Stimulated activated CD8-positive, alpha-beta memory T cell treated with anti-CD3 and anti-CD28 coated beads, Interleukin-12 subunit alpha, Interleukin-12 subunit beta, amount 100 ng/mL, for 1 hour (primary cell): Measurements from ENCODE around the gene SV2B.
"Not testable (repeated sequence)": the region's sequence is repeated elsewhere in the genome, so short reads cannot be mapped to it uniquely, and the experiment has no call there.

Source experiments
- DNase-seq: peaks from one replicate; pipeline ENCODE4 v3.0.0-alpha.2; 2020; ENCODE audit warnings: low read depth

The SV2B gene

GRCh38 chr15:91318516-91318915, 218.5 kb downstream of the SV2B start:
- no peak for DNase-seq

DNA sequence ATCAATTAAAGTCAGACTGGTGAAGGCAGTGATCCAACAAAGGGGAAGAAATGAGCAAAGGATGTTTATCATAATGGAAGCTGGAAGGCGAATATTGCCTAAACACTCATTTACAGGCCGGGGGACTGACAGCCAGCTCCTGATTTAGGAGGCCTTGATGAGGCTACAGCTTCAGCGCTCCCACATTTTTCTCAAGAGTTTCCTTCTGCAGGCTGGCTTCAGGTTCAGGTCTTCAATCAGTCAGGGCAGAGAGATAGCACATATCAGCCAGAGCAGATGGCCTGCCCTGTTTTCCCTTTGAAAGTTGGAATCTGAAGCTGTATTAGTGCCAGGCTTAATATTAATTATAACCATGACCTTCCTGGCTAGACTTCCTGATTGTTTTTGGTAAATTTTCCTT, 218.9 kb downstream of the SV2B start:
- DNase-seq = no peak

DNA sequence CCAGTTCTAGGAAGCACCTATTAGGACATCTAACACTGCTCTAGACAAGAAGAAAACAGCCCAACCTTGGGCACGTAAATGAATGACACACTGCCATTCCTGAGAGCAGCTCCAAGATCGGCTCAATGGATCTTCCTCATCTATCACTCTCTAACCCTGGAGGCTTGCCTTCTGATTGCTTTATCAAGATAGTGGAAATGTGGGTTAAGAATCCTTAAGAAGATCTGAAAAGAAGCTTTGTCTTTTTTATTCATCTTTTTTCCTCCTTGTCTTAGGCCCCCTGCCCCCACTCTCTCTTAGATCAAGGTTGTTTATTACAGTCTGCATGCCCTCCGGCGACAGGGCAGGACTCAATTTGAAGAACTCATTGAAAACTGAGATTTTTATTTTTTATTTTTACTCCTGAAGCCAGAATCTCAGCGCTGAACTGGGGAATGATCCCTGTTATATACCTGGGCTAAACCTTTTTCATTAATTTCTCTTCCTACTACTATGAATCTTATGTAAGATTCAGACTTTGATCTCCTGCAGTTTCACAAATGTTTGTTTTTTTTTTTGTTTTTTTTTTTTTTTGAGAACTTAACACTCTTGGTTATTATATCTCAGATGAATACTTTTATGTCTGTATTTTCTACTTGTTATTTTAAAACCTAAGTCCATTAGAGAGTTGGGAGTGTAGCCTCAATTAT, 219.5 kb downstream of the SV2B start:
- DNase-seq = no peak

DNA sequence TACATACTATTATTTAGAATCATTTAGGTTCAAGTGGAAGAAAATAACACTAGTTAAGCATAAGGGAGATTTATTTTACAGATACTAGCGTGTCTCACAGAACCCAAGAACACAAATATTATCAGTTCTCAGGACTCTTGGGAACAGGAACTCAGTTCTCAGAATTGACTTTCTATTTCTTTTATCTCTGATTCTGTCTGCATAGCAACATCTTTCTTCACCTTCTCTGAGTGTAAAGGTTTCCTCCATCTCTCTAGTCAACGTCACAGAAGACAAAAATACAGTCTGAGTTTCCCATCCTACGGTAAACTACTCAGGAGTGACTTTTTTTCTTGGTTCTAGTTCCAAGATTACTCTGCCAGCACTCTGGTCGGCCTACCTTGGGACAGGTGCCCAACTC, 220.0 kb downstream of the SV2B start:
- no peak for DNase-seq

- no peak for DNase-seq
Measured at GRCh38 chr15:91329914-91330313, 229.9 kb downstream of the SV2B start.

GRCh38 chr15:91331581-91331980, 231.5 kb downstream of the SV2B start:
- no peak for DNase-seq

DNA sequence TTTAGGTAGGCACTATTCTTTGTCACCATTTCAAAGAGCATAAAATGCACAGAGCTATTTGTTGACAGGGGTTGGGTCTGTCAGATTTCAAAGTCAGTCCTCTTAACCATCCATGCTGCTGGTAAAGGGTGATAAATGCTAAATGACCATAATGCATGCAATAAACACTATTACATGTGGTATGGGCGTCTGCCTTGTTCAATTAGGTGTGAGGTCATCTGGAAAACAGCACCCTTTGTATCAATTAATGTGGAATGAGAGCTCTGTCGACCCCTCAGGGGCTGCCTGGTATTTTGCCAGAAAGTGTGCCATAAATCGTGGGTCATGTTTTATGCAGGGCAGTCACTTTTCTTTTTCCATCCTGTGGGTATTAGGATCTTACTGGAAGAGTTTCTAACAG, 235.6 kb downstream of the SV2B start:
- DNase-seq = no peak

DNA sequence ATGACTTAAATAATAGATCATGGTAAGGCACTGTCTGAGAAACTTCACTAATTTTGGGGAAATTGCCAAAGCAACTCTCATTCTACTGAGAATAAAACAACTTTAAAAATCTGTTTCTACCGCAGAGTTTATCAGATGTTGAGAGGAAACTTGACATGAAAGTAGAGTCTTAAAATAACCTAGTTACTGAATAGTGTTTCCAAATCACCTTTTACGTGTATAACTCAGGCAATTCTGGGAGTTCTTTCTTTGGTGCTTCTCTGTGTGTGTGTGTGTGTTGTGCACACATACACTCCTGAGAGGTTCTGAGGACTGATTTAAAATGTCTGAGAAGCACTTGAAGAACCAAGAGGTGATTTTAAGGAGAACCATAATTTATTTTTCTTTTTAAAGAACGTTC, 236.6 kb downstream of the SV2B start:
- DNase-seq = no peak

GRCh38 chr15:91338766-91339165, 238.7 kb downstream of the SV2B start:
- DNase-seq = no peak

- no peak for DNase-seq
Measured at GRCh38 chr15:91342097-91342496, 242.0 kb downstream of the SV2B start.

DNA sequence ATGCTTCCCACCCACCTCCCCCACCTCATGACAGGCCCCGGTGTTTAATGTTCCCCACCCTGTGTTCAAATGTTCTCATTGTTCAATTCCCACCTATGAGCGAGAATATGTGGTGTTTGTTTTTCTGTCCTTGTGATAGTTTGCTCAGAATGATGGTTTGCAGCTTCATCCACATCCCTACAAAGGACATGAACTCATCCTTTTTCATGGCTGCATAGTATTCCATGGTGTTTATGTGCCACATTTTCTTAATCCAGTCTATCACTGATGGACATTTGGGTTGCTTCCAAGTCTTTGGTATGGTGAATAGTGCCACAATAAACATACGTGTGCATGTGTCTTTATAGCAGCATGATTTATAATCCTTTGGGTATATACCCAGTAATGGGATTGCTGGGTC, 244.9 kb downstream of the SV2B start:
- DNase-seq = not testable (repeated sequence)

DNA sequence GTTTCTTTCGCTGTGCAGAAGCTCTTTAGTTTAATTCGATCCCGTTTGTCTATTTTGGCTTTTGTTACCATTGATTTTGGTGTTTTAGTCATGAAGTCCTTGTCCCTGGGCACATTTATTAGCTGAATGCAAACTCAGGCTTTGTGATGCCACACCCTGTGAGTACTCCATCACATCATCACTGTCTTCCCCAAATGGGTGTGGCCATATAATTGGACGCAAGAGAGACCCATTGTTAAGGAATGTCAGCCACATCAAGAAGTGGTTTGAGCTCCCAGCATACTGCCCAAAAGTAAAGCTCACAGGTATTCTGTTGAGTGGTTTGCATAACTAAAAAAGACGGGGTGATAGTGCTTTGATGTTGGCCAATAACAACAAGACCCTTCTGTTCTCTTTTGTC, 245.7 kb downstream of the SV2B start:
- DNase-seq = no peak

- DNase-seq = no peak
Measured at GRCh38 chr15:91346259-91346658, 246.2 kb downstream of the SV2B start.

GRCh38 chr15:91348752-91349500, 248.9 kb downstream of the SV2B start:
- no peak for DNase-seq
